Endothelial cell of umbilical vein (primary cell): ENCODE measurements around the gene IQCE. TPM values are rescaled to one million over a fixed set of nuclear protein-coding genes. Genes with fewer than 3 reads are reported as not detected.

Experiments used
- BruUV-seq: library from RNA; stranded (reverse); fragments of 400-500 nt; replicated peaks from 2 replicates; lab custom pipeline; 2021; lab: Mats Ljungman, UMichigan
- CTCF ChIA-PET: fragments of 300-600, 350-600 bp; sonication (Branson Sonifier 250); formaldehyde crosslinking; loops from one replicate; lab custom pipeline; 2021; ENCODE audit warnings: antibody characterized with exemption, inconsistent platforms; lab: Charles Lee
- POLR2A ChIA-PET: fragments of 300-600, 350-600 bp; sonication (Branson Sonifier 250); formaldehyde crosslinking; loops from one replicate; lab custom pipeline; 2021; ENCODE audit warnings: antibody characterized with exemption, inconsistent platforms; lab: Charles Lee
- DNase-seq: peaks from one replicate; pipeline ENCODE4 v3.0.0-alpha.2; 2011; ENCODE audit warnings: low read depth, low spot score
- FAIRE-seq: peaks from 2 replicates; lab custom pipeline; 2011; peaks lifted over from hg19 to GRCh38; lab: Jason Lieb, UNC
- H2AFZ ChIP-seq: 2 replicates; pipeline ENCODE4 v1.6.0; 2012; ENCODE audit warnings: low read depth, low read length, control low read depth, inconsistent platforms
- H3K27ac ChIP-seq: 2 replicates; pipeline ENCODE4 v1.5.1; 2011; ENCODE audit warnings: low read depth, mild to moderate bottlenecking, control low read depth, low read length, moderate library complexity; ENCODE audit not compliant: insufficient read depth
- H3K27me3 ChIP-seq, 2 experiments: 2 replicates each; pipeline versions ENCODE4 v1.6.0 to v1.6.1; 2011; ENCODE audit warnings: low read length in 2 of 2, mixed read lengths in 1 of 2; ENCODE audit not compliant: control insufficient read depth in 2 of 2, insufficient read depth in 2 of 2
- H3K36me3 ChIP-seq, 2 experiments: 2 replicates in 1 of 2; 3 replicates in 1 of 2; pipeline ENCODE4 v1.5.1; 2011; ENCODE audit warnings: low read length in 2 of 2, mild to moderate bottlenecking in 1 of 2, moderate library complexity in 1 of 2; ENCODE audit not compliant: control insufficient read depth in 2 of 2, insufficient read depth in 2 of 2; ENCODE audit errors: extremely low read depth in 1 of 2
- H3K4me1 ChIP-seq: 3 replicates; pipeline ENCODE4 v1.5.1; 2011; ENCODE audit warnings: mild to moderate bottlenecking, low read length; ENCODE audit not compliant: control insufficient read depth, insufficient read depth; ENCODE audit errors: extremely low read depth
- H3K4me2 ChIP-seq: 2 replicates; pipeline ENCODE4 v1.6.1; 2011; ENCODE audit warnings: low read length, control low read depth, mixed read lengths; ENCODE audit not compliant: insufficient read depth
- H3K4me3 ChIP-seq, 3 experiments: fragments of 200-600 bp in 1 of 3; sonication (generic), shearing (Covaris generic) in 1 of 3; replicated peaks in 1 of 3; 2 replicates each; pipeline ENCODE4 v1.5.1; 2011 to 2016; ENCODE audit warnings: control low read depth in 3 of 3, low read length in 3 of 3, mild to moderate bottlenecking in 2 of 3, inconsistent platforms in 1 of 3, low read depth in 1 of 3, moderate library complexity in 1 of 3; ENCODE audit not compliant: insufficient read depth in 1 of 3
- H3K79me2 ChIP-seq: 2 replicates; pipeline ENCODE4 v1.6.0; 2012; ENCODE audit warnings: low read length, inconsistent platforms; ENCODE audit not compliant: control insufficient read depth, insufficient read depth
- H3K9ac ChIP-seq: replicated peaks from 2 replicates; pipeline ENCODE3; 2011; ENCODE audit warnings: low read length, control low read depth; ENCODE audit not compliant: insufficient read depth; ENCODE audit errors: extremely low read depth
- H3K9me1 ChIP-seq: replicated peaks from 3 replicates; pipeline ENCODE4 v1.6.0; 2011; ENCODE audit warnings: mild to moderate bottlenecking, low read length; ENCODE audit not compliant: control insufficient read depth, insufficient read depth; ENCODE audit errors: extremely low read depth
- H3K9me3 ChIP-seq: replicated peaks from 2 replicates; pipeline ENCODE4 v1.5.1; 2012; ENCODE audit warnings: low read length, inconsistent platforms; ENCODE audit not compliant: control insufficient read depth, insufficient read depth
- H4K20me1 ChIP-seq: replicated peaks from 2 replicates; pipeline ENCODE3; 2011; ENCODE audit warnings: mild to moderate bottlenecking, low read length; ENCODE audit not compliant: control insufficient read depth, insufficient read depth; ENCODE audit errors: extremely low read depth
- CTCF ChIP-seq, 2 donors: IDR thresholded peaks; 1 replicate in 1 of 2; 2 replicates in 1 of 2; pipeline ENCODE4 v1.5.1; 2011; ENCODE audit warnings: low read length in 2 of 2, mild to moderate bottlenecking in 2 of 2, moderate library complexity in 2 of 2, control low read depth in 1 of 2, inconsistent platforms in 1 of 2, low read depth in 1 of 2; ENCODE audit not compliant: insufficient read depth in 1 of 2; ENCODE audit errors: extremely low read depth in 1 of 2
- EZH2 ChIP-seq: IDR thresholded peaks from 2 replicates; pipeline ENCODE4 v1.6.1; 2012; ENCODE audit warnings: borderline replicate concordance, low read depth, mild to moderate bottlenecking, moderate library complexity, low read length, inconsistent platforms; ENCODE audit not compliant: severe bottlenecking
- FOS ChIP-seq: IDR thresholded peaks from 2 replicates; pipeline ENCODE4 v1.6.1; 2011; ENCODE audit warnings: mild to moderate bottlenecking, low read length, moderate library complexity, borderline replicate concordance; ENCODE audit not compliant: insufficient read depth
- GATA2 ChIP-seq: IDR thresholded peaks from 2 replicates; pipeline ENCODE4 v1.7.0; 2011; ENCODE audit warnings: low read depth, mild to moderate bottlenecking, moderate library complexity, mixed read lengths, low read length; ENCODE audit not compliant: insufficient read length, insufficient read depth
- JUN ChIP-seq: IDR thresholded peaks from 2 replicates; pipeline ENCODE4 v1.6.1; 2011; ENCODE audit warnings: borderline replicate concordance, low read depth; ENCODE audit not compliant: insufficient read length, insufficient read depth
- MAX ChIP-seq: IDR thresholded peaks from 2 replicates; pipeline ENCODE4 v1.6.1; 2011; ENCODE audit not compliant: insufficient read depth, insufficient read length
- MYC ChIP-seq: IDR thresholded peaks from one replicate; pipeline ENCODE4 v1.6.1; 2011; ENCODE audit warnings: mild to moderate bottlenecking, low read depth, low read length
- POLR2A ChIP-seq: IDR thresholded peaks from 2 replicates; pipeline ENCODE4 v1.6.1; 2012; ENCODE audit warnings: low read depth, mild to moderate bottlenecking, control low read depth, low read length
- POLR2AphosphoS5 ChIP-seq: IDR thresholded peaks from 2 replicates; pipeline ENCODE4 v1.6.1; 2012; ENCODE audit warnings: low read depth, mild to moderate bottlenecking, control low read depth, low read length, moderate library complexity; ENCODE audit not compliant: insufficient read depth
- dilution Hi-C: fragments of 300-500 bp; cut with MboI; formaldehyde crosslinking; loops from one replicate; pipeline ENCODE4 v1.15.0; 2019; ENCODE audit warnings: low sequenced_read_pairs; ENCODE audit not compliant: extremely low pct_ligation_motif_present
- intact Hi-C: fragments of 100-400 bp; cut with micrococcal nuclease; formaldehyde crosslinking; loops from one replicate; pipeline ENCODE4 v1.10.0; 2022
- polyA plus RNA-seq, 4 experiments: library from polyadenylated mRNA; depleted of rRNA in 3 of 4; stranded (reverse) in 3 of 4; unstranded in 1 of 4; fragments of >200 nt; gene quantifications; 2 replicates each; pipeline versions ENCODE4 v1.2.1 to v1.2.3, GENCODE V29; 2011 to 2012; ENCODE audit warnings: missing spikeins in 1 of 4
- total RNA-seq: library from RNA; stranded (reverse); gene quantifications from 2 replicates; pipeline ENCODE4 v1.2.3, GENCODE V29; 2021

The IQCE gene
- total and polyA plus RNA-seq, 2 donors (not counting 3 experiments of a cell fraction or from before 2014, with no cell fraction given): 4.9 to 14.5 TPM

GRCh38 chr7:2610466-2610865 lies 51.7 kb downstream of the IQCE start:
- no peaks in the 10 kb centered on the region for H3K27me3 ChIP-seq
- intact Hi-C loops: no loop called here
- no peak overlapping the region for H2AFZ ChIP-seq
- dilution Hi-C loops: no loop called here
- no peaks in the 10 kb centered on the region for H3K9me1 ChIP-seq
- H3K4me1 ChIP-seq: peaks cover 13% of the 10 kb centered on the region
- CTCF ChIA-PET: interaction anchor here (2.0 kb wide), 1 partner anchor 50 kb away, joined by 4 read pairs; no protein-coding TSS in a partner anchor
- POLR2A ChIA-PET: no interaction called here
- H3K9me3 ChIP-seq: no peaks in the 10 kb centered on the region
- H4K20me1 ChIP-seq: no peaks in the 10 kb centered on the region
- no TSS peak for BruUV-seq
- no peak overlapping the region for H3K9ac ChIP-seq
- no peak overlapping the region for H3K4me3 ChIP-seq
- DNase-seq (no peak), FAIRE-seq (no peak)
- no peaks in the 10 kb centered on the region for H3K36me3 ChIP-seq
- H3K4me2 ChIP-seq: no peak overlapping the region
- TF ChIP-seq POLR2AphosphoS5 (no peak), MAX (no peak), MYC (no peak), POLR2A (no peak), JUN (no peak), FOS (no peak), GATA2 (no peak)
- no peaks in the 10 kb centered on the region for H3K79me2 ChIP-seq
- no peak overlapping the region for H3K27ac ChIP-seq

- dilution Hi-C loops: no loop called here
- TF ChIP-seq JUN: no peak
- no peak for TF ChIP-seq MYC
- TF ChIP-seq CTCF (IDR thresholded peaks at IDR 0.05; ENCODE audit: extremely low read depth in 1 of 2, insufficient read depth in 1 of 2, low read depth in 1 of 2, low read length in 2 of 2): no peak
- TF ChIP-seq MAX: no peak
- TF ChIP-seq POLR2A: no peak
- TF ChIP-seq POLR2AphosphoS5: no peak
- no peak for TF ChIP-seq FOS
- TF ChIP-seq EZH2: no peak
- TF ChIP-seq GATA2: no peak
These were observed 52.1 kb downstream of the IQCE start for GRCh38 chr7:2610898-2611297.

More at GRCh38 chr7:2610898-2611297, 52.1 kb downstream of the IQCE start:
- intact Hi-C loops: no loop called here
- Histone ChIP-seq H3K9ac (no peak overlapping the region), H3K4me2 (no peak overlapping the region), H3K4me3 (no peak overlapping the region), H3K4me1 (peaks cover 13% of the 10 kb centered on the region), H2AFZ (no peak overlapping the region), H3K36me3 (no peaks in the 10 kb centered on the region), H3K79me2 (no peaks in the 10 kb centered on the region), H3K9me3 (no peaks in the 10 kb centered on the region), H3K9me1 (no peaks in the 10 kb centered on the region), H3K27me3 (no peaks in the 10 kb centered on the region), H3K27ac (no peak overlapping the region), H4K20me1 (no peaks in the 10 kb centered on the region)
- POLR2A ChIA-PET: no interaction called here
- BruUV-seq: no TSS peak
- FAIRE-seq: no peak
- CTCF ChIA-PET: interaction anchor here (2.0 kb wide), 2 partner anchors 32 to 49 kb away, joined by 4 to 6 read pairs; no protein-coding TSS in a partner anchor
- DNase-seq: no peak
